HepG2 (cell line): ENCODE results near the gene CDHR4. TPM values are rescaled to one million over a fixed set of nuclear protein-coding genes. Genes with fewer than 3 reads are reported as not detected.

ENCODE experiments used
- BCL6 ChIP-seq: IDR thresholded peaks from 2 replicates; pipeline ENCODE4 v1.6.1; 2016; ENCODE audit warnings: missing genetic modification reagents, missing compliant biosample characterization
- HNRNPK ChIP-seq: fragments of 200-400 bp; formaldehyde crosslinking; IDR thresholded peaks from 2 replicates; pipeline ENCODE4 v1.6.1; 2018; ENCODE audit warnings: low read length, low read depth, moderate library complexity, mild to moderate bottlenecking; ENCODE audit not compliant: poor library complexity, severe bottlenecking
- HNRNPLL ChIP-seq: fragments of 200-400 bp; formaldehyde crosslinking; IDR thresholded peaks from 2 replicates; pipeline ENCODE4 v1.6.1; 2017; ENCODE audit warnings: mild to moderate bottlenecking, low read depth, low read length; ENCODE audit not compliant: poor library complexity, severe bottlenecking
- KDM3A ChIP-seq: IDR thresholded peaks from 2 replicates; pipeline ENCODE4 v1.6.1; 2018; ENCODE audit warnings: low read depth, missing compliant biosample characterization
- MTA1 ChIP-seq: sonication (generic); formaldehyde crosslinking; IDR thresholded peaks from 2 replicates; pipeline ENCODE4 v1.4.0; 2020; ENCODE audit warnings: missing genetic modification reagents, mild to moderate bottlenecking, borderline replicate concordance
- MTERF4 ChIP-seq: sonication (generic); formaldehyde crosslinking; IDR thresholded peaks from 2 replicates; pipeline ENCODE4 v1.8.0; 2023; ENCODE audit warnings: mild to moderate bottlenecking, missing genetic modification reagents
- MZF1 ChIP-seq: sonication (generic); formaldehyde crosslinking; IDR thresholded peaks from 2 replicates; pipeline ENCODE4 v1.8.1; 2023; ENCODE audit warnings: mild to moderate bottlenecking, missing genetic modification reagents, borderline replicate concordance
- PBX3 ChIP-seq: sonication (generic); formaldehyde crosslinking; IDR thresholded peaks from 2 replicates; pipeline ENCODE4 v1.8.1; 2023; ENCODE audit warnings: missing genetic modification reagents, inconsistent platforms, borderline replicate concordance
- POLR2G ChIP-seq: fragments of 200-400 bp; formaldehyde crosslinking; IDR thresholded peaks from 2 replicates; pipeline ENCODE4 v1.6.1; 2018; ENCODE audit warnings: mild to moderate bottlenecking, low read depth, low read length, moderate library complexity
- SNAPC4 ChIP-seq: sonication (generic); formaldehyde crosslinking; IDR thresholded peaks from 2 replicates; pipeline ENCODE4 v1.4.0; 2020; ENCODE audit warnings: mild to moderate bottlenecking, missing genetic modification reagents
- SRSF1 ChIP-seq: fragments of 200-400 bp; formaldehyde crosslinking; optimal IDR thresholded peaks from 2 replicates; pipeline ENCODE3; 2017; ENCODE audit warnings: mild to moderate bottlenecking, low read depth, low read length, moderate library complexity
- SRY ChIP-seq: sonication (generic); formaldehyde crosslinking; IDR thresholded peaks from 2 replicates; pipeline ENCODE4 v1.8.0; 2022; ENCODE audit warnings: mild to moderate bottlenecking, missing genetic modification reagents
- XRCC5 ChIP-seq: fragments of 200-400 bp; formaldehyde crosslinking; optimal IDR thresholded peaks from 2 replicates; pipeline ENCODE3; 2017; ENCODE audit warnings: mild to moderate bottlenecking, low read length
- ZNF230 ChIP-seq: sonication (generic); formaldehyde crosslinking; IDR thresholded peaks from 2 replicates; pipeline ENCODE4 v1.4.0; 2020; ENCODE audit warnings: mild to moderate bottlenecking, missing genetic modification reagents
- ZNF235 ChIP-seq: sonication (generic); formaldehyde crosslinking; IDR thresholded peaks from 2 replicates; pipeline ENCODE4 v1.8.1; 2023; ENCODE audit warnings: mild to moderate bottlenecking, missing genetic modification reagents, borderline replicate concordance
- ZNF350 ChIP-seq: sonication (generic); formaldehyde crosslinking; IDR thresholded peaks from 2 replicates; pipeline ENCODE4 v1.4.0; 2020; ENCODE audit warnings: mild to moderate bottlenecking, low read depth, missing genetic modification reagents, borderline replicate concordance
- ZNF367 ChIP-seq: sonication (generic); formaldehyde crosslinking; IDR thresholded peaks from 2 replicates; pipeline ENCODE4 v1.4.0; 2020; ENCODE audit warnings: missing genetic modification reagents, borderline replicate concordance
- ZNF431 ChIP-seq: sonication (generic); formaldehyde crosslinking; IDR thresholded peaks from 2 replicates; pipeline ENCODE4 v1.9.0; 2022; ENCODE audit warnings: missing genetic modification reagents, low read depth, mild to moderate bottlenecking, borderline replicate concordance
- ZNF792 ChIP-seq: IDR thresholded peaks from 2 replicates; pipeline ENCODE4 v1.6.1; 2016
- polyA plus RNA-seq, 8 experiments: library from polyadenylated mRNA; depleted of rRNA in 3 of 8; stranded (reverse) in 7 of 8; unstranded in 1 of 8; fragments of >200 nt; fragmentation: Illumina TruSeq in 4 of 8; extraction: Trizol in 4 of 8; gene quantifications; 2 replicates each; pipeline versions ENCODE4 v1.2.1 to v1.2.3, GENCODE V29; 2011 to 2016; ENCODE audit warnings: low read depth in 4 of 8, missing spikeins in 1 of 8, mixed read lengths in 1 of 8; ENCODE audit not compliant: insufficient read depth in 1 of 8
- total RNA-seq, 5 experiments: library from RNA; depleted of rRNA; stranded (reverse); fragments of >200 nt; fragmentation: Illumina TruSeq; extraction: Trizol; gene quantifications; 2 replicates each; pipeline ENCODE4 v1.2.3, GENCODE V29; 2016; ENCODE audit warnings: low read depth in 1 of 5
- TF ChIP-seq, protein P1 (sequence below): sonication (generic); formaldehyde crosslinking; IDR thresholded peaks from 2 replicates; pipeline ENCODE4 v1.8.1; 2022; ENCODE audit warnings: mild to moderate bottlenecking, missing genetic modification reagents

The CDHR4 gene
- total and polyA plus RNA-seq, 2 of the 13 experiments (the other 11 are each of a cell fraction or from before 2014, with no cell fraction given), result 0.21 TPM; not detected in 1

GRCh38 chr3:49786357-49787181 is 13.1 kb downstream of the CDHR4 start, which contains the start of gene IP6K1 (continued):
- TF ChIP-seq, protein P1, sequence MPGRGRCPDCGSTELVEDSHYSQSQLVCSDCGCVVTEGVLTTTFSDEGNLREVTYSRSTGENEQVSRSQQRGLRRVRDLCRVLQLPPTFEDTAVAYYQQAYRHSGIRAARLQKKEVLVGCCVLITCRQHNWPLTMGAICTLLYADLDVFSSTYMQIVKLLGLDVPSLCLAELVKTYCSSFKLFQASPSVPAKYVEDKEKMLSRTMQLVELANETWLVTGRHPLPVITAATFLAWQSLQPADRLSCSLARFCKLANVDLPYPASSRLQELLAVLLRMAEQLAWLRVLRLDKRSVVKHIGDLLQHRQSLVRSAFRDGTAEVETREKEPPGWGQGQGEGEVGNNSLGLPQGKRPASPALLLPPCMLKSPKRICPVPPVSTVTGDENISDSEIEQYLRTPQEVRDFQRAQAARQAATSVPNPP (CRISPR knock-in tag), result peak; percentile 81; the same call in 1 of the 2 replicates
- TF ChIP-seq XRCC5 (no peak), BCL6 (CRISPR knock-in tag) (peak; percentile 23; the same call in 1 of the 2 replicates), SRSF1 (no peak), ZNF792 (CRISPR knock-in tag) (peak; percentile 67; the same call in 1 of the 2 replicates), ZNF235 (CRISPR knock-in tag) (no peak), PBX3 (CRISPR knock-in tag) (peak; percentile 95; the same call in 1 of the 2 replicates), ZNF230 (CRISPR knock-in tag) (peak; percentile 24; the same call in 1 of the 2 replicates), ZNF367 (peak; percentile 28; the same call in 1 of the 2 replicates), HNRNPK (peak; percentile 55), SRY (CRISPR knock-in tag) (peak; percentile 50; the same call in 1 of the 2 replicates), MTA1 (0 out of 2 replicates have a peak, but pooled peaks have one; percentile 45), KDM3A (CRISPR knock-in tag) (0 out of 2 replicates have a peak, but pooled peaks have one; percentile 26), SNAPC4 (CRISPR knock-in tag) (peak; percentile 75; the same call in 1 of the 2 replicates), MTERF4 (CRISPR knock-in tag) (peak; percentile 89; the same call in 1 of the 2 replicates), POLR2G (peak; percentile 95), MZF1 (CRISPR knock-in tag) (no peak), ZNF431 (CRISPR knock-in tag) (0 out of 2 replicates have a peak, but pooled peaks have one; percentile 65), ZNF350 (no peak), HNRNPLL (peak; percentile 94)
